DOHH2 (cell line): Measurements from ENCODE around the gene ZNF79.

Experiments
- EZH2phosphoT487 ChIP-seq: fragments of 200-600 bp; sonication (generic); IDR thresholded peaks from 2 replicates; pipeline ENCODE4 v1.6.1; 2017; ENCODE audit warnings: borderline replicate concordance, mild to moderate bottlenecking, antibody characterized with exemption, low read length, moderate library complexity, mixed read lengths
- TF ChIP-seq, protein P1 (sequence below): fragments of 200-600 bp; sonication (generic); IDR thresholded peaks from one replicate; pipeline ENCODE4 v1.5.1; 2014; ENCODE audit warnings: antibody characterized with exemption, mild to moderate bottlenecking, low read depth, low read length; ENCODE audit not compliant: poor library complexity, severe bottlenecking

DNA sequence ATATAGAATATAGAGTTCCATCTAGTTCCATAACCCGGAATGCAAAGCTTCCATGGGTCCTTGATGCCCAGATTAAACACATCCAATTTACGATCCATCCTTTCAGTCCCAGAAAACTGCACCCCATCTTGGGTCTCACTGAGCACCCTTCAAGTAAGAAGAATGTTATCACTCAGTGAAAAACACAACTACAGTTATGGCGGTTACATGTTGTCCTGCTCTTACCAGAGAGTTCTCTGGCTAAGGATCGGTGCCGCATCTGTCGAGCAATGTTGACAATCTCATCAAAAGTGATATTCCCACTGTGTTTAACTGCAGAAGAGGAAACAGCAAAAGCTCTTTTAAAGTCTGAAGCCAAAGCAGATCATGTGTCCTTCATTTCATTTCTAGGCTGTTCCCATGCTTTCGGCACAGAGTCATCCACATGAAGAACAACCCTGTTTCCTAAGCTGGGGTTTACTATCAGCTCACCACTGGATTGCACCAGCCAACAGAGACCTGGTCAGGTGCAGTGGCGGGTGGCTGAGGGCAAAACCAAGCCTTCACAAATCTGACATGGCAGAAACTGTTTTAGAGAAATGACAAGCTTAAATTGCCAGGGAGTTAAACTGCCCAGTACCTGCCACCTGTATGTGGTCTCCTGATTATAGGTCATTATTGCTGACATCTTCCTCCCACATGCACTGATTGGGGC, 24.1 kb downstream of the ZNF79 start:
- TF ChIP-seq, protein P1, sequence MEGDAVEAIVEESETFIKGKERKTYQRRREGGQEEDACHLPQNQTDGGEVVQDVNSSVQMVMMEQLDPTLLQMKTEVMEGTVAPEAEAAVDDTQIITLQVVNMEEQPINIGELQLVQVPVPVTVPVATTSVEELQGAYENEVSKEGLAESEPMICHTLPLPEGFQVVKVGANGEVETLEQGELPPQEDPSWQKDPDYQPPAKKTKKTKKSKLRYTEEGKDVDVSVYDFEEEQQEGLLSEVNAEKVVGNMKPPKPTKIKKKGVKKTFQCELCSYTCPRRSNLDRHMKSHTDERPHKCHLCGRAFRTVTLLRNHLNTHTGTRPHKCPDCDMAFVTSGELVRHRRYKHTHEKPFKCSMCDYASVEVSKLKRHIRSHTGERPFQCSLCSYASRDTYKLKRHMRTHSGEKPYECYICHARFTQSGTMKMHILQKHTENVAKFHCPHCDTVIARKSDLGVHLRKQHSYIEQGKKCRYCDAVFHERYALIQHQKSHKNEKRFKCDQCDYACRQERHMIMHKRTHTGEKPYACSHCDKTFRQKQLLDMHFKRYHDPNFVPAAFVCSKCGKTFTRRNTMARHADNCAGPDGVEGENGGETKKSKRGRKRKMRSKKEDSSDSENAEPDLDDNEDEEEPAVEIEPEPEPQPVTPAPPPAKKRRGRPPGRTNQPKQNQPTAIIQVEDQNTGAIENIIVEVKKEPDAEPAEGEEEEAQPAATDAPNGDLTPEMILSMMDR: no peak
- TF ChIP-seq EZH2phosphoT487: no peak
